ACHN (cell line): ENCODE results near the gene CYFIP2.

Source experiments
- DNase-seq: peaks from one replicate; pipeline ENCODE4 v3.0.0-alpha.2; 2015
- in situ Hi-C: cut with HindIII; loops from 2 replicates; pipeline ENCODE4 v1.10.0; 2017; ENCODE audit warnings: low sequenced_read_pairs, low pct_ligation_motif_present, low pct_unique_long_range_greater_than_20kb

Gene CYFIP2

DNA sequence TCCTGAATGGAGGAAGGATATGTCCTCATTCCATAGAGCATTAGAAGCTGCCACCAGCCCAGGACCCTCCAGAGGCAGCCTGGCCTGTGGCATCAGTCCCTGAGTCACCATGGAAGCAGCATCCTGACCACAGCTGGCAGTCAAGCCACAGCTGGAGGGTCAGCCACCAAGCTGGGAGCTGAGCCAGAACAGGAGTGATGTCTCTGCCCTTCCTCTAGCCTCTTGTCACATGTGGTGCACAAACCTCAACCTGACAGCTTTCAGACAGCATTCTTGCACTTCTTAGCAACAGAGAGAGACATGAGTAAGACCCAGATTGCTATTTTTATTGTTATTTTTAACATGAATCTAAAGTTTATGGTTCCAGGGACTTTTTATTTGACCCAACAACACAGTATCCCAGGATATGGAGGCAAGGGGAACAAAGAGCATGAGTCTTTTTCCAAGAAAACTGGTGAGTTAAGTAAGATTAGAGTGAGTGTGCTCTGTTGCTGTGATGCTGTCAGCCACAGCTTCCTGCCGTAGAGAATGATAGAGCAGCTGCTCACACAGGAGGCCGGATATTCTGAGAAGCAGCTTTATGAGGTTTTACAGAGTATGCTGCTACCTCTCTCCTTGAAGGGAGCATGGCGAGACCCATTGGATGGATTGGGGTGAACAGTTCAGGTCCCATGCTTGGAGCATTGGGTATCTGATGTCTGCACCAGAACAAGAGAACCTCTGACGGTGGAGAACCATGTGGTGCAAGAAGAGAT lies 13.0 kb upstream of the CYFIP2 start:
- DNase-seq: no peak
- in situ Hi-C loops: no loop called here

DNA sequence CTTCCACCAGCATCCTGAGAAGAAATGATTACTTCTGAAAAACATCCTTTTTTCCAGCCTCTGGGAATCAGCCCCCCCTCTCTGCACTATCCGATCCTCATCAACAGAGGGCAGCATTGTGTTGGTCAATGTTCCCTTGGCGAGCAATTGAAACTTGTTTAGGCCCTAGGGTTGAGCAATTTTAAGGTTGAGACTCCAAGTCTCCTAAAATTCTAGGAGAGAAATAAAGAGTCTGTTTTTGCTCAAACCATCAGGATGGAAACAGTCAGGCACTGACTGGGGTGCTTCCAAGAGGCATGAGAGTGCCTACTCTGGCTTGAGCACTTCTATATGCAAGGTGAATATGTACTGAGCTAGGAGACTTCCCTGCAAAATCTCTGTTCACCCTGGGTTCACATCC lies 12.4 kb upstream of the CYFIP2 start:
- peak; percentile 58 for DNase-seq
- in situ Hi-C loops: no loop called here

DNA sequence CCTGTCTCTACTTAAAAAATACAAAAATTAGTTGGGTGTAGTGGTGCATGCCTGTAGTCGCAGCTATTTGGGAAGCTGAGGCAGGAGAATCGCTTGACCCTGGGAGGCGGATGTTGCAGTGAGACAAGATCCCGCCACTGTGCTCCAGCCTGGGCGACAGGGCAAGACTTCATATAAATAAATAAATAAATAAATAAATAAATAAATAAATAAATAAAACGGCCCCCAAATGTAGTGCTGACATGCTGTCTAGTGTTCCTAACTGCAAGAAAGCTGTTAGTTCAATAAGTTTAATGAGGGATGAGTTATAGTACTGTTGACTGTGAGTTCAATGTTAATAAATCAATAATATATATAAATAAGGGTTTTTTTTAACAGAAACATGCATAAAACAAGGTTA lies 7.5 kb upstream of the CYFIP2 start:
- in situ Hi-C loops: no loop called here
- no peak for DNase-seq

DNA sequence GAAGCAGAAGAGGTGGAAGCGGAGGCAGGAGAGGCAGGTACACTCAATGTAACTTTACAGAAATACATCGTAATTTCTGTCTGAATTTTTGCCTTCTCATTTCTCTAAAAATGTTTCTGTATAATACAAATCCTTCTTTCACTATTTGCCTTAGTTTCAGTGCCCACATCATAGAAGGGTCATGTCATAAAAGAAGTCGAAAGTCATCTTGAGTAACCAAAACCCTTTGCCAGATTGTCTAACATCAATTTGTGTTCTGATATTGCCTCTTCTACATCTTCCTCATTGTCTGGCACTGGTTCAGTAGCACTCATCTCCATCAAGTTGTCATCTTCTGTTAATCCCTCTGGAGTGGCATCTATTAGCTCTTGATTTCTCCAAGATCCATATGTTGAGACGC lies 6.2 kb upstream of the CYFIP2 start:
- in situ Hi-C loops: no loop called here
- no peak for DNase-seq

DNA sequence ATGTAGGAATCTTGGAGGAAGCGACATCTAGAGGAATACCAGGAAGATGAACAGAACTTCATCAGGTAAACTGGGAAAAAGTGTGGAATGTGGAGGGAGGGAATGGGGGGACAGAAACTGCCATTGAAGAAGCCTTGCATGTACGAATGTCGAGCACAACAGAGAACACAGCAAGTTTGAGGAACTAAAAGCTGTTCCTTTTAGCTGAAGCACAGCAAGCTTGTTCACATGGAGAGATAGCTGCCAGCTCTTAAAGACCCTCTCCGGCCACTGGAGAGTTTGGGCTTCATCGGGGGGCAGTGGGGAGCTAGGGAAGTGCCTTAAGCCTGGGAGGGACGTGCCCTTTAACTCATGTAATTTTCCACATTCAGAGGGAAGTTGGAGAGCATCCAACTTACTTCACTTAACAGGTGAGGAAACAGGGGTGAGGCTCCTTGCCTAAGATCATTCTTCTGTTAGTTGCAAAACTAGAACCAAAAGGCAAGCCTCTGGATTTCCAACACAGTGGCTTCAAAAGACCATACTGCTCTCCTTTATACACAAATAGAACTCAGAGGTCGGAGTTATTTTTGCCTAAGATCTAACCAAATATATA lies 2.3 kb upstream of the CYFIP2 start:
- in situ Hi-C loops: no loop called here
- DNase-seq: no peak

DNA sequence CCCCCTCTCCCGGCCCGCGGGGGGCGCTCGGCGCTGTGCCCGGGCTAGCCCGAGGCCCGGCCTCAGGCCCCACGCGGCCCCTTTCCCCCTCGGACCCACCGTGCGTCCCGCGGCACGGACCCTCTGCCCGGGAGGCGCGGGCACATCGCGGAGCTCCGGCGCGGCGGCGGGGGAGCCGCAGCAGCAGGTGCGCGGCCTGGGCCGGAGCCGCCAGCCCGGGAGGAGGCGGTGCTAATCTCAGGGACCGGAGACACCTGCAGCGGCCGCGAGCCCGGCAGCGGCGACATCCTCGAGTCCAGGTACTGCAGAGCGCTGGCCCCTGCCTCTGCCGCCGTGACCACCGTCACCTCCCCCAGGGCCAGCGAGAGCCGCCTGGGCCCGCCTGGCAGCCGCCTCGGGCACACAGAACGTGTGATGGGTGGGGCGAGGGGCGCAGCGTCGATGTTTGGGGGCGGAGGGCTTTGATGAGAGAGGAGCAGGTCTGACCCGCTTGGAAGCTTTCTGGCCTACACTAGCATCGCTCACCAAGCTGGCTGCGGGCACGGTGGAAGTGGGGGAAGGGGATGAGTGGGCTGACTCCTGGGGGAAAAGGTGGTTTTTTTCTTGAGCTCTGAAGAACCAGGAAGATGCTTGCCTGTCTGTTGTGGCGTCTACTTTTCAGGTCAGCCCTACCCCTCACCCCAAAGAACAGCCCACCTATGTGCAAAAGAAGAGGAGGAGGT lies 524 bp downstream of the CYFIP2 start:
- in situ Hi-C loops: no loop called here
- peak; percentile 13 for DNase-seq

DNA sequence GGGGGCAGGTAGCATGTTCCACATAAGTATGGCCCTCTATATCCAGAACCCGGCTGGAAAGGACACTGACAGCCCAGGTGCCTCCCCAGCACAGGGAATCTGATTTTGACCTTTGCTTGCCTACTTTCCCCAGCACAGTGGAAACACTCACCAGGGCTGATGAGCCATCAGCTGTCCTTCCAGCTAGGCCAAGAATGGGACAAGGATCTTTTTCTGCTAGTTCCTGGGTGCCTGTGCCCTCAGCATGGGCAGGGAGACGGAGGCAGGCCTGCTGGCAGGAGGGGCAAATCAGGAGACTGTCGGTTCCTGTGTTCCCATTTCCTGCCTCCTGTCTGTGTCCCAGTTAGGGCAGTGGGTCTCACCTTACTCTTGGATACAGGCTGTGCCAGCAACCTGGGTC lies 1.1 kb downstream of the CYFIP2 start:
- in situ Hi-C loops: no loop called here
- no peak for DNase-seq

DNA sequence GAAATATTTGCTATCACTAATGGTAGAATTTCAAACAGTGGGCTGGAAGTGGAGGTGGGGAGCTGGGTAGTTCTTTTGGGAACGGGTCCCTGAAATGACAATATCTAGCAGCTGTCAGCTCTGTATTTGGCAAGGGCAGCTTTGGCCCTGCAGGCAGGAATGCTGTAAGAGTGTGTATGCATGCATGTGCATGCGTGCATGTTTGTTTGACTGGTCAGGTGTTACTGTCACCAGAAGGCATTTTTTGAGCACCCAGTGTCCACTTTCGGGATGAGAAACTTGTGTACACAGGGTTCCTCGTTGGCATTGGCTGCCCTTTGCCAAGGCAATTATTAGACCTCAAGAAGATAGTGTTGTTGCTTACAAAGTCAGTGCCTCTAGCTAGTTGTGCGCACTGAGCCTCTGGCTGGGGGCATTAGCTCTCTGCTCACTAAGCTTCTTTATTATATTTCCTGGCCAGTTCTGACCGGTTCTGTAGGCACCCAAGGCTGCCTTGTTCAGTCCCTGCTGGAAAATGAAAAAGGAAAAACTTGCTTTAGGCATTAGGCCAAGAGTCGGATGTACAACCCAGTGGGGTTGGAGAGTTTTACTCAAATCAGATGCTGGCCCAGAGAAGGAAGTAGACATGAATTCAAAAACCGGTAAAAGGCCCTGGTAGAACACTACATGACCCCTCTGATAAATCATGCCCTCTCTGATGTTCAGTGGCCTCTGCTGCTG lies 2.0 kb downstream of the CYFIP2 start:
- in situ Hi-C loops: no loop called here
- DNase-seq: no peak

DNA sequence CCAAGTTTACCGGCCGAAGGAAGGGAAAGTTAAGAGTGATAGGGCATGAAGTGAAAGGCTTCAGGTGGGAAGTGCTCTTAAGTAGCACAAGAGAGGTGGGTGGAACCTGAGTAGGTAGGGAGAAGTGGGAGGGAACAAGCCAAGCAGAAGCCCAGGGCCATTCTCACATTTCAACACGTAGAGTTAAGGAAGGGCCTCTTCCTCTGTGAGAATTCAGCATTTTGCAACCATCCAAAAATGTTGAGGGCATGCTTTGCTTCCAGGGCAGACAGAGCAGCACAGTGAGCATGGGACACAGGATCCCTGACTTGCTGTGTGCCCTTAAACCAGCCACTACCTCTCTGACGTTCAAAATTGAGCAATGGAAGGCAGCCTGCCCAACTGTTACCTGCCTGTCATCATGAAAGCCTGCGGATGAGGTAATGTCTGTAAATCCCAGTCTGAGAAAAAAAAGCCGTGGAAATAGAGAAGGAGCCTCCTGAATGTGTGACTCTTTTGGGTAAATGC lies 3.3 kb downstream of the CYFIP2 start:
- in situ Hi-C loops: no loop called here
- DNase-seq: no peak

DNA sequence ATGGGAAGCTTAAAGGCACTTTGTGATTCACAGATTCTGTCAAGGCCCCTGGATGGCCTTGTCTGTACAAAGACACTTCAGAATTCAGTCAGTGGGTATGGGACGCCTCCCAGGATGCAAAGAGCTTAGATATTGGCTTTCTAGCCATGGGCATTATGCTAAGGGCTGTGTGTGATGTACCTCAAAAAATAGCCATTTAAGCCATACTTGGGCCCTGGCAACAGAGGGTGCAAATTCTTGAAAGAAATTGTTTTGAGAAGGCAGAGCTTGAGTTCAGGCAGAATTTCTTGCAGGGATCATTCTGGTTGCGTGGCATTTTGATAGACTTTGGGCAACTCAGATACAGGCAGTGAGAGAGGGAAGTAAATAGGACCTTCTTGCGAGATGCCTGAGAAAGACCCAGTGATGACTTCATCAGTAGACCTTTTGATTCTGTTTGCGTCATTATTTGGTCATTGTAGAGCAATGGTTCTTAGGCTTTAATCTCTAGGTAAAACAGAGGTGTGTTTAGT lies 3.9 kb downstream of the CYFIP2 start:
- in situ Hi-C loops: no loop called here
- no peak for DNase-seq

DNA sequence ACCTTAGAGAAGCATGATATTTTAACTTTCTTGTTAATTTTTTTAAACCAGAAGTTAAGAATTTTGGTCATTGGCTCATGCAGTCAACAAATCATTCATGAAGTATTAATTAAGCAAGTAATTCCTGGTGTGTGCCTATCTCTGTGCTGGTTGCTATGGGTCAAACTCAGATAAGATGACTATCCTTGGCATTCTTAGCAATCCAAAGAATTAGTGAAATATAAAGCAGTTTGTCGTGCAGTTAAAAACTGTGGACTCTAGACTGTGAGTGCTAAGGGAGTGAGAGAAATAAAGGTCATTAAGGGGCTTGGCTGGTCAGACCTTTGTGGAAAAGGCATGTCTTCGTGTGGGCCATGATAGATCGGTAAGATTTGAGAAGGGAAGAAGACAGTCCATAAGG lies 4.8 kb downstream of the CYFIP2 start:
- no peak for DNase-seq
- in situ Hi-C loops: no loop called here

DNA sequence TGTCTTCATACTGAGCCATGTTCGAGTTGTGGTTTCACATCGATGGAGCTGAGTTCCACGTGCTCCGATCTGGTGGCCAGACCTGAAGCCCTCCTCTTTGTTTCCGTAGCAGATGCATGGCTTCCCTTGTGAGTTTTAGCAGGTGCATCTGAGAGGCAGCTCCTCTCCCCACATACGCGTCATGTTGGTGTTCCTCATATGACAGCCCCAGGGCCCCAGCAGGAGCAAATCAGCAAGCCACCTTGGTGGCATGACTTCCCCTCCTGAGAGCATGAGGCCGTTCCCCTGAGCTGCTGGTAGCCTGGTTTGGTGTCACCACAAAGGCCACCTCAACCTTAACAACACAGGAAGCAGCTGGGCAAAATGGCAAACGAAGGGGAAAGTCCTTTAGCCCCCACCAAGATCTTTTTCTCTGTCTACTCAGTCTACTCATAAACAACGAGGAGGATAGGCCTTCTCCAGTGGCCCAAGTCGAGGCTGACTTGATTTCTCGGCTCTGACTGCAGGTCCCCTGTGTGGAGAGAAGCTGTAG lies 5.9 kb downstream of the CYFIP2 start:
- in situ Hi-C loops: no loop called here
- no peak for DNase-seq

DNA sequence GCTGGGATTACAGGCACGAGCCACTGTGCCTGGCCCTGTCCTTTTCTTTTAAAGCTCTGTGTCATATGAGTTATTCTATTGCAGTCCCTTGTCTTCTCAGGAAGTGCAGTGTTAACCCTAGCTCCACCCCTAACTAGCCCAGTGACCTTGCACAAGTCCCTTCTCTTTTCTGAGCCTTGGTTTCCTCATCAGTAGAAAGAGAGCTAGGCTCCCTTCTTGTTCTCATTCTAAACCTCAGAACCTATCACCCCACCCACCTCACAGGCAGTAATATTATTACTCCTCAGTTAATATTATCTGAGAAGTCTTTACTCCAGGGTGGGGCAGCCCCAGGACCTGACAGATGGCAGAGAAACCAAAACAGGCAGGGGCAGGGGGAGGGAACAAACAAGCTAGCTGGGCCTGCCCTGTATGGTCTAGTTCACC lies 7.2 kb downstream of the CYFIP2 start:
- DNase-seq: no peak
- in situ Hi-C loops: no loop called here

DNA sequence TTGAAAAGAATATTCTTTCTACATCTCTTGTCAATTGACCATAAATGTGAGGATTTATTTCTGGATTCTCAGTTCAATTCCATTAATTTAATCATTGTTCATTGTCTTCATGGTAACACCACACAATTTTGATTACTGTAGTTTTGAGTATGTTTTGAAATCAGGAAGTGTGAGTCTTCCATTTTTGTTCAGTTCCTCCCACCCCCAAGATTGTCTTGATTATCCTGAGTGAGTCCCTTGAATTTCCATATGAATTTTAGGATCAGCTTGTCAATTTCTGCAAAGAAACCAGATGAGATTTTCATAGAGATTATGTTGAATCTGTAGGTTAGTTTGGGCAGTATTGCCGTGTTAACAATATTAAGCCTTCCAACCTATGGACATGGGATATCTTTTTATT lies 9.5 kb downstream of the CYFIP2 start:
- DNase-seq: no peak
- in situ Hi-C loops: no loop called here

DNA sequence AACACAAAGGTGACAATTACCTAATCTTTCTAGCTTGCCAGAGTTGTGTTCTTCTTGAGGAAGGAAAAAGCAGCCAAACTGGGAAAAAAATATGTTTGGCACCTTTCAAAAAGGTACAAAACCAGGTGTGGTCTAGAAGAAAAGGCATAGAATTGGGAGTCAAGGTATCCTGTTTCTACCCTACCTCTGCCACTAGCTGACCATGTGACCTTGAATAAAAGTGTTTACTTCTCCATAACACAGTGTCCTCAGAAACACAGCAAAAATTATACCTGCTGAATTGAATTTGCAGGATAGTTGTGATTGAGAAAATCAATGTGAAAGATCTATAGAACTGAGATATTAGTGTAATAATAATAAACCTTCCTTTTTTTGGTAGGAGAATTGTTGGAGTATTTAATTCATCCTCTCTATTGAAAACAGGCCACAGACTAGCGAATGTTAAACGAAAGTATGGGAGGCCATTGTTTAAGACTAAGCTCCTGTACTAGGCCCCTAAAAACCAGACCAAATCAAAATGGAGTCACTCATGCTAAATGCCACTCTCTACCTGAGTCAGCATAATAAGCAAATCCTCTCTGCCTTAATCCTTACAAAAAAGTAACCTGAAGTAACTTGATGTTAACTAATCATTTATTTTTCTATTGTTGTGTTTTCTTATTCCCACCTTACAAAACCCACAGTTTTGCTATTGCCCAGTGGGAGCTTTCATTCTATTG lies 12.6 kb downstream of the CYFIP2 start:
- DNase-seq: no peak
- in situ Hi-C loops: no loop called here

DNA sequence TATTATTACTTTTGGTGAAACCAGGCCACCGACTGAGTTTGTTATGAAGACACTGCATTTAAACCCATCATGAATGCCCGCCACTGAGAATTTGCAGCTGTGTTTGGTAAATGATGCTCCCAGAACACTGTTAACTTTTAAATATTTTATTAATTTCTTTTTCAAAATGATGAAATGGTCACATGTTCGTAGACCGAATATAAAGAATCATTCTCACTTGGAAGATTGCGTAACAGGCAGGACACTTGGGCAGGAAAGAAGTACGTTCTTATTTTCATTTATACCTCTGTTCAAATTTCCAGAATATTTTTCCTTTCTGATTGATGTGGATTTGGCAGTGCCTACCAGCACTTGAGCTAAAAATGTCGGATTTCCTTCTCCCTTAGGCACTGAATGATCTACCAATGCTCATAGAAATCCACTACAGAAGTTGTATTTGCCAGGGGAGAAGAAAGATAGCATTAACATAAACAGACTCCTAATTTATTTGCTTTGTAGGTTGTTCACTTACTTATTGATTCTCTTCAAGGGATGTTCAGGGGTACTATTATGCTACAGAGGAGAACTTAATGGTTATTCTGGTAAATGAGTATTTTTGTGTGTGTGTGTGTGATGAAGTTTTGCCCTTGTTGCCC lies 13.8 kb downstream of the CYFIP2 start:
- in situ Hi-C loops: no loop called here
- no peak for DNase-seq

DNA sequence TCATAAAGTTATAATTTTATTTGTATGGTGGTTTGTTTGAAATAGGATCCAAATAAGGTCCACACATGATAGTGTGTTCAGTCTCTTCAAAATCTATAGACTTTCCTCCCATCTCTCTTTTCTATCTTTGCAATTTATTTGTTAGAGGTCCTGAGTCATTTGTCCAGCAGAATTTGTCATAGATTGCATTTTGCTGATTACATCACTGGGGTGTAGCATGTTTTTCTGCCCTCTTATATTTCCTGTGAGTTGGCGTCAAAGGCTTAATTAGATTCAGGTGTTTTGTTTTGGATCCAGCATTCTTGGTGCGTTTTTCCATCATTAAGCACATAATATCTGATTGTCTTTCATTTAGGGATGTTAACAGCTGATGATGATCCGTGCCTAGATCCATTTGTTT lies 15.0 kb downstream of the CYFIP2 start:
- in situ Hi-C loops: no loop called here
- no peak for DNase-seq

DNA sequence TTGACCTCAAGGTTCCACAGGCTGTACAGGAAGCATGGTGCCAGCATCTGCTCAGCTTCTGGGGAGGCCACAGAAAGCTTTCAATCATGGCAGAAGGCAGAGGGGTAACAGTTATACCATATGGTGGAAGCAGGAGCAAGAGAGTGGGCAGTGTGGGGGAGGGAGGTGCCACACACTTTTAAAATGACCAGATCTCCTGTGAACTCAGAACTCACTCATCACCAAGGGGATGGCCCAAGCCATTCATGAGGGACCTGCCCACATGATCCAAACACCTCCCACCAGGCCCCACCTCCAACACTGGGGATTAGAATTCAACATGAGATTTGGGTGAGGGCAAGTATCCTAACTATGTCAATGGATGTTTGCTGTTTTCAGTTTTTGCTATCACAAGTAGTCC lies 16.2 kb downstream of the CYFIP2 start:
- in situ Hi-C loops: no loop called here
- no peak for DNase-seq
